ENCODE measurements around the gene DCLK1.
"Not testable (repeated sequence)": the region's sequence is repeated elsewhere in the genome, so short reads cannot be mapped to it uniquely, and the experiment has no call there.

Gene DCLK1

DNA sequence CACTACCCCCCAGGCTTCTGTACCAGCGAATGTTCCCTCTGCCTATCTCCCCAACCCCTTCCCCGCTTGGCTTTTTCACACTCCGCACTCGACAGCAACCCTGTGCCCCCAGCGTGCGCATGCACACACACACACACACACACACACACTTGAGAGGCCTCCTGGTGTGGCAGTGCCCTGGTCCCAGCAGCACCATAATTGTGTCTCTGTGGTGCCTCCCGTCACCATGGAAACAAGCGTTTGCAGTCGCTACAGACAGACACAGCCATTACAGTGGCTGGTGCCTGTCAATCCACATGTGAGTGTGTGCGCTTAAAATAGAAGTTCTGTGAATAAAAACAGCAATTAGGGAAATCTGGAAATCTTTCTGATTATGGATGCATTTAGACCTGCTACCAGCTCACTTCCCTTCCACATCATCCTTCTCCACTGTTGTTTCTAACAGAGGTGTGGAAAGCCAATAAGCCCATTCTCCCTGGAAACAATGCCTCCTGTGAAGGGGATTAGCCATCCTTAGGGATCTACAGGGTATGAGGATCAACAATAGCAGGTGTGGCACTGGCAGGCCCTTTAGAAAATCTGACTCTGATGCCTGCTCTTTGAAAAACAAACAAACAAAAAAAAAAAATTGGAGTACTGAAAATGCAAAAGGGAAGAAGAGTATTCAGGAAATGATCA lies 146.3 kb downstream of the DCLK1 start:
- no peak for DNase-seq (ENCODE audit: low read depth in 3 of 3)

- no peak for DNase-seq (ENCODE audit: low read depth in 3 of 3)
Observed at GRCh38 chr13:35984287-35984686, 146.9 kb downstream of the DCLK1 start.

- not testable (repeated sequence) for DNase-seq (ENCODE audit: low read depth in 3 of 3)
Observed at GRCh38 chr13:35983703-35984102, 147.5 kb downstream of the DCLK1 start.

GRCh38 chr13:35983206-35983605 lies 148.0 kb downstream of the DCLK1 start:
- no peak for DNase-seq (ENCODE audit: low read depth in 3 of 3)

DNA sequence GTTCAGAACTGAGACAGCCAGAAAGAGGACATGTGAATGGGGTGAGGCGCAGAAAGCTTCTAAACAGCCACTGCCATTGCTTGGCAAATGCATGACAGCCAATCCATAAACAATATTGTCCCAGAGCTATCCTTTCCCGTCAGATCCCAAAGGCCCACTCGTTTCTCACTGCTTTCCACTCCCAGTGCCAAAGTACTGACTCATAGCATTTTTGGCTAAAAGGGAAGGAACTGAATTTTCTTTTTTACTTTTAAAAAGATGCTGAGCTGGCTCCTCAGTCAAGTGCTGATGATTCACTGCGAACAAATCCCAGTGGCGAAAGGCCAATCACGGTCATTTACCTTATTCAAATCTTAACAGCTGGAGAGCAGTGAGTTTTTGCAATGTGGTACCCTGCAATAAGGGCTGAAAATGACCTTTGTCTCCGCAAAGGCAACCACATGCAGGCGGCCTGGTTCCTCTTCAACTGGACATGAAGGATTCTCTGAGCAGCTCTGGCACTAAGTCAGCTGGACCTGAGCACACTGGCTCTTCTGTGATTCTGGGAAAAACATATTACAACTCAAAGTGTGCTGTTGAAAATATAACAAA lies 151.7 kb downstream of the DCLK1 start:
- no peak for DNase-seq (ENCODE audit: low read depth in 3 of 3)

- DNase-seq (ENCODE audit: low read depth in 3 of 3), result no peak
Observed at GRCh38 chr13:35978607-35979316, 152.4 kb downstream of the DCLK1 start.

- DNase-seq (ENCODE audit: low read depth in 3 of 3), result no peak
Observed at GRCh38 chr13:35977060-35977459, 154.1 kb downstream of the DCLK1 start.

- no peak for DNase-seq (ENCODE audit: low read depth in 3 of 3)
Observed at GRCh38 chr13:35976126-35976525, 155.1 kb downstream of the DCLK1 start.

- DNase-seq (ENCODE audit: low read depth in 3 of 3), result not testable (repeated sequence)
Observed at GRCh38 chr13:35966951-35967350, 164.2 kb downstream of the DCLK1 start.

GRCh38 chr13:35966024-35966423 lies 165.2 kb downstream of the DCLK1 start:
- no peak for DNase-seq (ENCODE audit: low read depth in 3 of 3)

DNA sequence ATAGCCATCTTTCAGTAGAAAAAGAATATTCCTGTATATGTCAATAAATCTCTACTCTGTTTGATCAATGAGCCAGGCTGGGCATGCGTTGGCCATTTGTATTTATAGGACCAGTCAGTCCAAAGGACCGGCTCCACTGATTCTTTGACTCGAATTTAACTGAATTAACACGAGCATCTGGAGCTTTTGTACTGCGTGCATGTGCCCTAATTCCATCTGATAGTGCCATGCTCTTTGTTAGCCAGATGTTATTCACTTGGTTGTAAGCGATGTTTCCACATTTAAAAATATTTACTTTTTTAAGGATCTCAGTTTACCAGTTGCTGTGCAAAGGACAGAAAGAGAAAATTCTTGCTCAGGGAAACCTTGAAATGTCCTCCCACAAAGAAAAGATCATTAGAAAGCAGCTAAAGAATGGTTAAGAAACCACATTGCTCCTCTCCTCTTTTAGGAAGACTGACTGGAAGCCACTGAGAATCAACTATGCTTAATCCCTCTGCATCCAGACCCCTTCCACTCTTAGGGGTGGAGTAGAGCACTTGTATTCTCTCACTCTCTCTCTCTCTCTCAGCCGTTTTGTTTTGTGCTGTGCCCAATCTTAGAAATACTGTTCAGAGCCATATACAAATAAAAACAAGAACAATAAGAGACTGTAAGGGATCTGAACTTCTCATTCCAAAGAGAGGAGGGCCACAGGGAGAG lies 165.8 kb downstream of the DCLK1 start:
- DNase-seq (ENCODE audit: low read depth in 3 of 3), result no peak

DNA sequence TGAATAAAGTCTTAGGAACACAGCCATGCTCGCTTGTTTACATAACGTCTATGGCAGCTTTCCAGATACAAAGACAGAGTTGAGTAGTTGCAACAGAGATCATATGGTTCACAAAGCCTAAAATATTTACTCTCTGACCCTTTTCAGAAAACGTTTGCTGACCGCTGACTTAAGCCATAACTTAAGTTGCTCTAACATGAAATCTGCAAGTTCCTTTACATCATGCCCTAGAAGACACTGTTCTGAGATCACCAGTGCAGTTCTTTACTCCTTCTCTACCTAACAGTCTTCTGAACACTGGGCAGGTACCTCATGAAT lies 166.4 kb downstream of the DCLK1 start:
- DNase-seq (ENCODE audit: low read depth in 3 of 3), result no peak

DNA sequence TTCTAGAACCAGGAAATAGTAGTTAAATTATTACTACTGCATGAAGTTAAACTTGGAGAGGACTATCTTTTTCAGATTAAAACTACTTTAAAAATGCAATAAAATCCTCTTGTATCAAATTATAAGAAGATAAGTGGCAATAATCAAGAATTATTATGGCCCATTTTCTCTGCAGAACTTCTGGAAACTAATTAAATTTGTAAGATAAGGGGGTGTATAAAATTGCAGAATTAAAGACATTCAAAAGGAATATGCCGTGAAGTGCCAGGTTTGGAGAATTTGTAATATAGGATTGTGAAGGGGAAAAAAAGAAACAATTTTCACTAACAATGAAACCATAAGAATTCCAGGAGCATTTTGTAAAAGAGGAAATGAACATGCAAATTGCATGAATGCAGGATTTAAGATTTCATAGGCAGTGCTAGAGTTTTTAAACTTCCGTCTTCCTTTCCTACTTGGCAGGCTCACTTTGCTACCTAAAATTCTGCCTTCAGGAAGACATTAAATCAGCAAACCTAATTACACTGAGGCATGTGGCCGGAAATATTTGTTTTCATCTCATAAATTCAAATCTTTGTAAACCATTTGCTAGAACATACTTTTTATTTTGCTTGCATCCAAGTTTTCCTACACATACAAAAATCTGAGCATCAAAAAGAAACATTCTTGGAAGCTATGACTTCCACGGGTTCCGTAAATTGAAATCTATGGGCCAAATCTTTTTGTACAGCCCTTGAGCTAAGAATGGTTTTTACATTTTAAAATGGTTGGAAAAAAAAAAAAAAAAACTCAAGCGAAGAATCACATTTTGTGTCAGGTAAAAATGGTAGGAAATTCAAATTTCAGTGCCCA lies 166.9 kb downstream of the DCLK1 start:
- DNase-seq (ENCODE audit: low read depth in 3 of 3), result no peak

- DNase-seq (ENCODE audit: low read depth in 3 of 3), result no peak
Observed at GRCh38 chr13:35961461-35962220, 169.5 kb downstream of the DCLK1 start.

DNA sequence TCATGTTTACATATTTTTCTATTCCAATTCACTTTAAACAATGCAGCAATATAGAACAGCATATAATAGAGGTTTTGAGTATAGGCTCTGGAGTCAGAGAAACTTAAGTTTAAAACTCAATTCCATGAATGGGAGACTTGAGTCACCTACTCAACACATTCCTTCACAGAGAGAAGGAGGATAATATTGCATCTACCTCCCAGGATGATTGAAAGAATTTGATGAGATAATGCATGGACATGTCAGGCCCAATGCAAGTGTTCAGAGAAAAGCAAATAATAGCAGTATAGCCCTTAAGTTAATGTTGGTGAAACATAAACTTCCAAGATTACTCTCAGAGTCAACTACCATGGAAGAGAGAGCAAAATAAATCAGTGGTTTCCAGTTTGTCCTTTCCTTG lies 170.2 kb downstream of the DCLK1 start:
- DNase-seq (ENCODE audit: low read depth in 3 of 3), result no peak

DNA sequence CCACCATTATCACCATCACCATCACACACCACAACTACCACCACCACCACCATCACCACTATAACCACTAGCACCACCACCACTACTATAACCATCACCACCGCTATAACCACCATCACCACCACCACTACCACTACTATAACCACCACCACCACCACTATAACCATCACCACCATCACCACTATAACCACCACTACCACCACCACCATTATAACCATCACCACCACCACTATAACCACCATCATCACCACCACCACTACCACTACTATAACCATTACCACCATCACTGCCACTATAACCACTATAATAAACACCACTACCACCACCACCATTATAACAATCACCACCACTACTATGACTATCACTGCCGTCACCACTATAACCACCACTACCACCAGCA lies 173.2 kb downstream of the DCLK1 start:
- DNase-seq (ENCODE audit: low read depth in 3 of 3), result no peak

GRCh38 chr13:35957241-35957731 lies 173.9 kb downstream of the DCLK1 start:
- DNase-seq (ENCODE audit: low read depth in 3 of 3), result no peak

- DNase-seq (ENCODE audit: low read depth in 3 of 3), result no peak
Observed at GRCh38 chr13:35956074-35956473, 175.1 kb downstream of the DCLK1 start.

DNA sequence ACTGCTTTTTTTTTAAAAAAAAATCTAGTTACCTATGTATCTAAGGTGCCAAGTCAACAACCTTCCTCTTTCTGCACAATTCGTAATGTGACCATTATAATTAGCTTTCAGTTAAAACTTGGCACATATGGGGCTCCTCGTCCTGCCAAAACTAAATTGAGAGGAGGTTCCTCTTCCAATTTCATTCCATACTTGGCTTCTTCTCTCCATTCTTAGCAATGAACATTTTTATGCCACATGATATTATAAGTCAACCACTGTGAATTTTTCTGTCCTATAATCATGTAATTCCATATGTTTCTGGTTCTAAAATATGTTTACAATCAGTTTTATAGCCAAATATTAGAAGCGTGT lies 177.0 kb downstream of the DCLK1 start:
- no peak for DNase-seq (ENCODE audit: low read depth in 3 of 3)

GRCh38 chr13:35953537-35954206 lies 177.5 kb downstream of the DCLK1 start:
- no peak for DNase-seq (ENCODE audit: low read depth in 3 of 3)
